Measurements from ENCODE around the gene APBA1.

GRCh38 chr9:69466151-69466550, 206.0 kb downstream of the APBA1 start:
- TF ChIP-seq POLR2A (IDR thresholded peaks at IDR 0.05; ENCODE audit: low read depth, low read length) (no peak), TAF1 (IDR thresholded peaks at IDR 0.05; ENCODE audit: low read depth, low read length) (no peak), POLR2AphosphoS5 (IDR thresholded peaks at IDR 0.05; ENCODE audit: low read depth, low read length) (no peak), POU2F2 (IDR thresholded peaks at IDR 0.05; ENCODE audit: low read depth, low read length) (no peak), SPI1 (IDR thresholded peaks at IDR 0.05; ENCODE audit: low read depth, low read length) (no peak)
